H1 (cell line): Measurements from ENCODE around the gene AKAP9. TPM values are rescaled to one million over a fixed set of nuclear protein-coding genes. Genes with fewer than 3 reads are reported as not detected.
A peak's percentile ranks its signal among the peaks of the same experiment; 100 is the strongest.

Source experiments
- BRCA1 ChIP-seq: IDR thresholded peaks from 2 replicates; pipeline ENCODE4 v1.6.1; 2012; ENCODE audit warnings: low read depth, low read length, improper control_type of control experiment
- E2F6 ChIP-seq: IDR thresholded peaks from 2 replicates; pipeline ENCODE4 v1.6.1; 2012; ENCODE audit warnings: inconsistent platforms
- EZH2 ChIP-seq: fragments of 200-600 bp; sonication (generic); IDR thresholded peaks from 2 replicates; pipeline ENCODE4 v1.7.1; 2012; ENCODE audit warnings: low read depth, mild to moderate bottlenecking, moderate library complexity, low read length, inconsistent platforms; ENCODE audit not compliant: severe bottlenecking
- HDAC2 ChIP-seq, 2 experiments: fragments of 300-600 bp in 1 of 2; sonication (generic) in 1 of 2; IDR thresholded peaks; 2 replicates each; pipeline ENCODE4 v1.6.1; 2011 to 2012; ENCODE audit warnings: low read depth in 2 of 2, low read length in 2 of 2, mild to moderate bottlenecking in 2 of 2, moderate library complexity in 2 of 2, borderline replicate concordance in 1 of 2, inconsistent platforms in 1 of 2
- KDM4A ChIP-seq: IDR thresholded peaks from one replicate; pipeline ENCODE4 v1.7.1; 2012; ENCODE audit warnings: low read depth, mild to moderate bottlenecking, moderate library complexity, low read length, inconsistent platforms; ENCODE audit not compliant: severe bottlenecking
- PHF8 ChIP-seq: fragments of 200-600 bp; sonication (generic); conservative IDR thresholded peaks from 2 replicates; pipeline ENCODE4 v1.7.1; 2012; ENCODE audit warnings: low read depth, mild to moderate bottlenecking, inconsistent platforms, low read length, moderate library complexity
- POLR2A ChIP-seq, 2 experiments: IDR thresholded peaks; 1 replicate in 1 of 2; 2 replicates in 1 of 2; pipeline ENCODE4 v1.6.1; 2011; ENCODE audit warnings: low read depth in 2 of 2, low read length in 2 of 2, mild to moderate bottlenecking in 2 of 2; ENCODE audit errors: control extremely low read depth in 1 of 2
- SIN3A ChIP-seq, 2 experiments: IDR thresholded peaks in 1 of 2; conservative IDR thresholded peaks in 1 of 2; 2 replicates each; pipeline ENCODE4 v1.6.1; 2011 to 2012; ENCODE audit warnings: low read length in 2 of 2, improper control_type of control experiment in 1 of 2, low read depth in 1 of 2, mild to moderate bottlenecking in 1 of 2
- SP2 ChIP-seq: IDR thresholded peaks from 2 replicates; pipeline ENCODE4 v1.6.1; 2012; ENCODE audit warnings: mild to moderate bottlenecking, low read length, inconsistent platforms
- TAF1 ChIP-seq: IDR thresholded peaks from 2 replicates; pipeline ENCODE4 v1.6.1; 2011; ENCODE audit warnings: mild to moderate bottlenecking, low read depth, low read length
- TAF7 ChIP-seq: optimal IDR thresholded peaks from 2 replicates; pipeline ENCODE3; 2011; ENCODE audit warnings: low read depth, mild to moderate bottlenecking, inconsistent platforms, low read length, moderate library complexity, borderline replicate concordance
- YY1 ChIP-seq: IDR thresholded peaks from 2 replicates; pipeline ENCODE4 v1.6.1; 2011; ENCODE audit warnings: low read depth, mild to moderate bottlenecking, low read length
- polyA plus RNA-seq, 7 experiments: library from polyadenylated mRNA; depleted of rRNA in 3 of 7; stranded (reverse) in 5 of 7; unstranded in 2 of 7; fragments of >200 nt in 5 of 7; fragments of 200-250 nt in 2 of 7; gene quantifications; 1 replicate in 5 of 7; 2 replicates in 1 of 7; 4 replicates in 1 of 7; pipeline versions ENCODE4 v1.2.1 to v1.2.3, GENCODE V29; 2011 to 2013; ENCODE audit warnings: missing spikeins in 2 of 7, mixed read lengths in 2 of 7
- total RNA-seq: library from RNA; stranded (reverse); fragmentation: NEBNext Ultra II Directional; extraction: Animal tissue kit (Norgen Biotek cat#: 25700); gene quantifications from 2 replicates; pipeline ENCODE4 v1.2.1, GENCODE V29; 2021

The AKAP9 gene
- total and polyA plus RNA-seq, 2 of the 8 experiments (the other 6 are each of a cell fraction or from before 2014, with no cell fraction given), result 6.2 to 26.3 TPM

GRCh38 chr7:91940572-91941341 lies at the start of gene AKAP9 (continued):
- peak; percentile 81 for TF ChIP-seq POLR2A (IDR thresholded peaks at IDR 0.05; ENCODE audit: control extremely low read depth in 1 of 2, low read depth in 2 of 2, low read length in 2 of 2)
- no peak for TF ChIP-seq EZH2
- TF ChIP-seq KDM4A, result peak; percentile 69
- TF ChIP-seq YY1, result peak; percentile 92
- peak; percentile 82 for TF ChIP-seq TAF1
- TF ChIP-seq HDAC2 (IDR thresholded peaks at IDR 0.05; ENCODE audit: borderline replicate concordance in 1 of 2, low read depth in 2 of 2, low read length in 2 of 2), result peak in 1 of 2 experiments; percentile 58; a peak in 2 of 4 replicates
- no peak for TF ChIP-seq BRCA1
- peak; percentile 54; the same call in 1 of the 2 replicates for TF ChIP-seq E2F6
- peak; percentile 83 for TF ChIP-seq PHF8
- no peak for TF ChIP-seq SP2
- peak; percentile 74 for TF ChIP-seq TAF7
- peak in 1 of 2 experiments; percentile 43; a peak in 1 of 4 replicates for TF ChIP-seq SIN3A (conservative IDR thresholded peaks at IDR 0.05 in 1 of 2, IDR thresholded peaks at IDR 0.05 in 1 of 2; ENCODE audit: low read depth in 1 of 2, low read length in 2 of 2)
